GM21528 (cell line): ENCODE data around the gene TBL2.
A peak's percentile ranks its signal among the peaks of the same experiment; 100 is the strongest.
"Not testable (repeated sequence)": the region's sequence is repeated elsewhere in the genome, so short reads cannot be mapped to it uniquely, and the experiment has no call there.

Experiments used
- ATAC-seq: cut with Tn5 transposase; IDR thresholded peaks from one replicate; pipeline ENCODE4 v1.9.1; 2021; ENCODE audit warnings: mild to moderate bottlenecking, moderate library complexity; ENCODE audit not compliant: unreplicated experiment, low FRiP score

The TBL2 gene

DNA sequence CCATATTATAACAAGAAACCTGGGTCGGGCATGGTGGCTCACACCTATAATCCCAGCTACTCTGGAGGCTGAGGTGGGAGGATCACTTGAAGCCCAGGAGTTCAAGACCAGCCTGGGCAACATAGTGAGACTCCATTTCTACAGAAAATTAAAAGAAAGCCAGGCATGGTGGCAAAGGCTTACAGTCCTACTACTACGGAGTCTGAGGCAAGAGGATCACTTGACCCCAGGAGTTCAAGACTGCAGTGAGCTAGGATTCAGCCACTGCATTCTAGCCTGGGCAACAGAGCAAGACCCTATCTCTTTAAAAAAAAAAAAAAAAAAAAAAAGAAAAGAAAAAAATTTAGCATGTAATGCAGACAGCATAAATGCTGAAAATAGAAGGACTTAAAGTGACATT is 39.9 kb downstream of the TBL2 start:
- not testable (repeated sequence) for ATAC-seq

DNA sequence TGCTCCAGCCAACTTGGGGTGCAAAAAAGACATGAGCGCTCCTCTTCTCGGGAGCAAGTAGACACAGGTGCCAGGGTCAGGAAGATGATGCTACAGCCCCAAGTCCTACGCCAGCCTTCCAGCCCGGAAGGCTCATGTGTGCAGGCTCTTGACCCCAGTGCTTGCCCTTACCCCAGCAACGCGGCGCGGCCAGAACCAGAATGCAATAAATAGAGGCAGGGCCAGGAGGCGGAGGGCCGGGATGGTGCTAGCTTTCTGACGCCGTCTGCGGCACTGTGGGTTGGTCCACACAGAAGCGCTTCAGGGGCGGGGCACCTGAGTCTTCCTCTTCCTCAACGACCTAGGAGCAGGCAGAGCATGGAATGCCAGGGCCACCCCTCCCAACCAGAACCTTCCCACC is 41.3 kb downstream of the TBL2 start:
- ATAC-seq = no peak

DNA sequence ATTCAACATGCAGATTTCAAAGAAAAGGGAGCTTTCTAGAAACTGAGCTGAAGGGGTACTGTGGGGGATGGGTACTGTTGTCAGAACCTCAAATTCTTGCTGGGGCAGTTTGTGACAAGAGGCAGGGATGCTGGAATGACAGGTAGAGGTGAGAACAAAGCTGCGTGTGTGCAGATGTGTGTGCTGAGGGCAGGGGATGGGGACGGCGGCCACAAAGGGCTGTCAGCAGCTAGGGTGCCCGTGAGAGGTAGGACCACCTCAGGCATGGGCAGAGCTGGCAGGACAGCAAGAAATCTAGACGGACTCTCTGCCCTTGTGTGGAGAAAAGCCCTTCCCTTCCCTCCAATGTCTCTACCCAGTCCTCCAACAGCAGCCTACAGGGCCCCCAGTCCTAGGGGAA is 41.9 kb downstream of the TBL2 start:
- no peak for ATAC-seq

DNA sequence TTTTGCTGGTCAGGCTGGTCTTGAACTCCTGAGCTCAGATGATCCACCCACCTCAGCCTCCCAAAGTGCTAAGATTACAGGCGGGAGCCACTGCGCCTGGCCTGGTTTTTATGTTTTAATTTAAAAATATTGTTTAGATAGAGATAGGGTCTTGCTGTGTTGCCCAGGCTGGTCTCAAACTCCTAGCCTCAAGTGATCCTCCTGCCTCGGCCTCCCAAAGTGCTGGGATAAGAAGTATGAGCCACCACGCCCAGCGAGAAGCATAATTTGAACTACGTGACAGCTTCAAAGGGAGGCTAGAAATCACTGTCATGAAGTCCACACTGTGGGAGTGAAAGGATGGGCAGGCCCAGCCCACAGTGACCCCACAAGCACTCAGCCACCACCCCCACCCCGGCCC is 42.5 kb downstream of the TBL2 start:
- not testable (repeated sequence) for ATAC-seq

DNA sequence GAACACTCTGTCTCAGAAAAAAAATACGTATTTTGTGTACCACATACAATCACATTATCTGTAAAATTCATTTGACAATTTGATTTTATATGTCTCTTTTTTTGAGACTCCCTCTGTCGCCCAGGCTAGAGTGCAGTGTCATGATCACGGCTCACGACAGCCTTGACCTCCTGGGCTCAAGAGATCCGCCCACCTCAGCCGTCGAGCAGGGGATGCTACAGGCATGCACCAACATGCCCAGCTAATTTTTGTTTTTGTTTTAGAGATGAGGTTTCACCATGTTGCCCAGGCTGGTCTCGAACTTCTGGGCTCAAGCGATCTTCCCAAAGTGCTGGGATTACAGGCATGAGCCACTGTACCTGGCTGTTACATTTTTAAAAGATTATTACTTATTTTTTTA is 44.6 kb downstream of the TBL2 start:
- ATAC-seq = no peak

DNA sequence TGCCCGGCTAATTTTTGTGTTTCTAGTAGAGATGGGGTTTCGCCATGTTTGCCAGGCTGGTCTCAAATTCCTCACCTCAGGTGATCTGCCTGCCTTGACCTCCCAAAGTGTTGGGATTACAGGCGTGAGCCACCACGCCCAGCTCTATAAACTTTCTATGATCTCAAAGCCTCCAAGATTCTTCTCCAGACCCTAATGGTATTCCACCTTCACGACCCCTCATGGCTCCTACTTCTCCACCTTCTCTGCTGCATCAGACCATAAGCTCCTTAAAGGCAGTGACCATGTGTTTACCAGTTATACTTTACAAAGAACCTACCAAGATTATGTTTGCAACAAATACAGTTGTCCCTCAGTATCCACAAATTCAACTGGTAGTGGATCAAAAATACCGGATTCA is 46.2 kb downstream of the TBL2 start:
- ATAC-seq = no peak

DNA sequence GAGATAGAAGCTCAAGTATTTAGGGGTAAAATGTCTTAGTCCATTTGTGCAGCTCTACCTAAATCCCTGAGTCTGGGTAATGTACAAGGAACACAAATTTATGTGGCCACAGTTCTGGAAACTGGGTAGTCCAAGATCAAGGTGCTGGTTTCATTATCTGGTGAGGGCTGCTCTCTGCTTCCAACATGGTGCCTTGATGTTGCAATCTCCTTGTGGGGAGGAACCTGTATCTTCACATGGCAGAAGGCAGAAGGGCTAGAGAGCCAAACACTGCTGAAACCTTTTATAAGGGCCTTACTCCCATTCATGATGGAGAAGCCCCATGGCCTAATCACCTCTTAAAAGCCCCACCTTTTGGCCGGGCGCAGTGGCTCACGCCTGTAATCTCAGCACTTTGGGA is 47.6 kb downstream of the TBL2 start:
- ATAC-seq = no peak

DNA sequence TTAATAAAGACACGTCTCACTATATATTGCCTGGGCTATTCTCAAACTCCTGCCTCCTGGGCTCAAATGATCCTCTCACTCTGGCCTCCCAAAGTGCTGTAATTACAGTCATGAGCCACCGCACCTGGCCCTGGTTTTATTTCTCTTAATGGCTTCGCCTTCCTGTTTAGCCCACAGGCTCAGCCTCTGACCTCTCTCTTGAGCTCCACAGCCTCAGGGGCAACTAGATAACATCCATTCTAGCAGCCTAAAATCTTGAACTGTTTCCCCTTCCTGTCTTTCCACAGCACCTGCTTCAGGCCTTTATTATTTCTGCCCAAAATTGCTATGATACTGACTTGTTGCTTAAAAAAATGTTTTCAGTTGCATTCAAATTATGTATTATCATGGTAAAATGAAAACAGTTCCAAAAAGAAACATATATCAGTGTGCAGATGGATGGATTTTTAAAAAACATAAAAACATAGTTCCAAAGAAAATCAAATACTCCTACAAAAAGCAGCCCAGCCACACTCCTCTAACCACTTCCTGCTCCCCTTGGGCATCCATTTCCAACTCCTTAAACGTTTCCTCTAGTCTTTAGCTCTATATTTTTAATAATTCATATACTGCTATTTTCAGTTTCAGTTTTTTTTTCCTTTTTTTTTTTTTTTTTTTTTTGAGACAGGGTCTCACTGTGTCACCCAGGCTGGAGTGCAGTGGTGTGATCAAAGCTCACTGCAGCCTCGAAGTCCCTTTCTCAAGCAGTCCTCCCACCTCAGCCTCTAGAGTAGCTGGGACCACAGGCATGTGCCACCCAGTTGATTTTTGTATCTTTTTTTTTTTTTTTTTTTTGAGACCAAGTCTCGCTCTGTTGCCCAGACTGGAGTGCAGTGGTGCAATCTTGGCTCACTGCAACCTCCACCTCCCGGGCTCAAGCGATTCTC is 51.2 kb downstream of the TBL2 start:
- ATAC-seq = no peak

DNA sequence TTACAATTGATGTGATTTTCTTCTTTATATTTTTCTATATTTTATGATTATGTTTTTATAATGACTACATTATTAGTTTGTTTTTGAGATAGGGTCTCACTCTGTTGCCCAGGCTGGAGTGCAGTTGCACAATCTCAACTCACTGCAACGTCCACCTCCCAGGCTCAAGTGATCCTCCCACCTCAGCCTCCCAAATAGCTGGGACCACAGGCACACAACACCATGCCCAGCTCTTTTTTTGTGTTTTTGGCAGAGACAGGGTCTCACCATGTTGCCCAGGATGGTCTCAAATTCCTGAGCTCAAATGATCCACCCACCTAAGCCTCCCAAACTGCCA is 52.3 kb downstream of the TBL2 start:
- not testable (repeated sequence) for ATAC-seq

DNA sequence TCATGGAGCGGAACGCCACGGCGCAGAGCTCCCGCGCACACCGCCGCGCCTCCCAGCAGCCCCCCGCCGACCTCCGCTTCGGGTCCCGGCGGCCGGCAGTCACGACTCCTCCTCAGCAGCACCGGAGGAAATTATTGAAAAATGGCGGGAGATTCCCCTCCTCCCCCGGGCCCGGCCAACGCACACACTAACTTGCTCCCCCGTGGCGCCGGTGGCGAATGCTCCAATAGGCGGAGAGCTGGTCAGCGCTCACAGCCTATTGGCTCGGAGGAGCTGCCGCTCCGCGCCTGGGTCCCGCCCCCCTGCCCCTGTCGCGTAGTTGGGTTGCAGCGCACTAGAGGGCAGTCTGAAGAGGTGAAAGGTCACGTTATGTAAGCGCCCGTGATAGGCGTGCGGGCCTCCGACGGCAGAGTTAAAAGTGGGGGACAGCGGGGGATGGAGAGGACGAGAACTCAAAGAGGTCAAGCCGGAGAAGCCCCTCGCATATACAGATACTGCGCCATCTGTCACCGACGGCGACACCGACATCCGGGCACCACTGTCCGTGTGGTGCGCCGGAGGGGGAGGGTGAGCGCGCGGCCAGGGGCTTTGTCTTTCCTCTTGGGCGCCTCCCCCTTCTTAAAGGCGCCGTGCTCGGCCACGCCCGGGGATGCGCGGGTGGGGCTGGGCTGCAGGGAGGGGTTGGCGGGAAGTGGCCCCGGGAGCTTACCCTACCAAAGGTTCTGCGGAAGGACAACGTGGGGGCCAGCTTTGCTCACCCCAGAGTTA is 56.1 kb downstream of the TBL2 start, which contains the start of gene BAZ1B:
BAZ1B (minus strand) TSS at position 189 of the 768 bp plus-strand sequence. CDS start 360 bp downstream, outside the sequence.
- ATAC-seq = peak; percentile 90

DNA sequence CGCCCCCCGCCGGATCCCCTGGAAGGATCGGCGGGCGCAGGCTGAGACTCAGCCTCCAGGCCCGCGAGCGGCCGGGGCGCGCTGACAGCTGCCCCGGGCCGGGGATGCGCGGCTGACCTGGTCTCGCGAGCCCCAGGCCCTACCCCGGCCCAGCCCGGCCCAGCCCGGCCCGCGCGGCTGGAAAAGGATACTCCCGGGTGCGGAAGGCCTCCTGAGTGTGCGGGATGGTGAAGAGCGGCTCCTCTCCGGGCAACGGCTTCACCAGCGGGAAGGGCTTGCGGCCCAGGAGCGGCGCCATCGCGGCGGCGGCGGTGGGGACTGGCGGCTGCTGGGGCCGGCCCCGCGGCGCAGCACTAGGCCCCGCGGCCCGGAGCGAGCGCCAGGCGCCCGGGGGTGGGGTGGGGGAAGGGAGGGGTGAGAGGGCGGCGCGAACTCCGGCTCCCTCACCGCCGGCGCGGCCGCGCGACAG is 56.7 kb downstream of the TBL2 start:
- peak; percentile 49 for ATAC-seq

DNA sequence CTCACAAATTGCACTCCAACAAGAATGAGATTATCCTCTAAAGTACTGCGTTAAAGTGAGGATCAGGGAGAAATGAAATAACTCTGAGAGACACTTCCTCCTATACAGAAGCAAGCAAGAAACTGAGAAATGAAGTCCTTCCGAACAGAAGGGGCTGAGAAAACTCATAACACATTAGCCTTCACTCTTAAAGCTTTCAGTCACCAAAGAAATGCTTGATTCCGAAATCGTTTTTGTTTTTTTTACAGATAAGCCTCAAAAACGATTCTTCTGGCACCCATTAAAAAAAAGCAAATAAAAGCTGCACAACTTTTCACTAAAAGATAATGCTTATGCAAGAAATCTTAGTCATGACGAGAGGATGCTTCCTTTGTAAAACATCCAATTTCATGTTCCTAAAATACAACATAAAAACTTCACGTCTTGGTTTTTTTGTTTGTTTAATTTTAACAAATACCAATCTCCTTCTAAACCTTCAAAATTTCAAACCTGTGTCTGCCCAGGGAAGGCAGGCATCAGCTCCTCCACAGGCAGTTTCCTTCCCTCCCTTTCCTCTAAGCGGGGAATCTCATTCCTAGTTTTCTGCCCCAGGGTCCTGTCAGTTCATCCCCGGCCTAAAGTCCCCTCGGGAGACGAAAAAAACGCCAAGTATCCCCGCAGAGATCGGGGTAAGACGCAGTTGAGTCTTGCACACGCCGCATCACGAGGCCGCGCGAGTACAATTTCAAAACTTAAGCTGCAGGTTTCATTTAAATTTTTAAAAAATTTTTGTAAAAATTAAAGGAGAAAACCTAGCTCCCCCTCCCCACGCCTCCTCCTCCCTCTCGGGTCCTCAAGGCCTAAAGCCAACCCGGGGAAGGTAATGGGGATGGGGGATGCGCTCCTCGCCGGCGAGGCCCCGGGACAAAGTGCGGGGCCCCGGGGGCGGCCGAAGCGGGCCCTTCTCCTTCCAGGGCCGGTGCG is 57.4 kb downstream of the TBL2 start:
- no peak for ATAC-seq

DNA sequence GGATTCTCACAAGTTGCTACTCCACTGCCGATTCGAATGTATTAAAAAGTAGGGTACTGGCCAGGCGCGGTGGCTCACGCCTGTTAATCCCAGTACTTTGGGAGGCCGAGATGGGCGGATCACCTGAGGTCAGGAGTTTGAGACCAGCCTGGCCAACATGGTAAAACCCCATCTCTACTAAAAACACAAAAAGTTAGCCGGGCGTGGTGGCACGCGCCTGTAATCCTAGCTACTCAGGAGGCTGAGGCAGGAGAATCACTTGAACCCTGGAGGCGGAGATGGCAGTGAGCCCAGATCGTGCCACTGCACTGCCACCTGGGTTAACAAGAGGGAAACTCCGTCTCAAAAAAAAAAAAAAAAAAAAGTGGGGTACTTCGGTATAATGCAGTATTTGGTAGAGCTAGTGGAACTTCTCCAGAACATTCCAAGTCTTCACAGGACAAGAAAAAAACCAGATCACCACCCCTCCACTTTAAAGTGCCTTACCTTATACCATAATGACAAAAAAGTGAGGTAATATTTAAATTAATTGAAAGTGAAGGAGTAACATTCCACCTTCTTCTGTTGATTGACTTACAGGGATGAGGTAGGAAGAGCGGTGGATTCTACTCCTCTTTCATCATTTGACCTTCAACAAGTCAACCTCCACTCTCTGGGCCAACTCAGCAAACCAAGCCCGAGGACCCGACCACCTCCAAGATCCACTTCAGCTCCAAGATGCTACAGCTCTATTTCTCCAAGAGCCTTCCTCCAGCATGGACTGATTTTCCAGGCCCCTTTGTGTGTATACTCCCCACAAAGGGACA is 58.3 kb downstream of the TBL2 start:
- ATAC-seq = no peak

DNA sequence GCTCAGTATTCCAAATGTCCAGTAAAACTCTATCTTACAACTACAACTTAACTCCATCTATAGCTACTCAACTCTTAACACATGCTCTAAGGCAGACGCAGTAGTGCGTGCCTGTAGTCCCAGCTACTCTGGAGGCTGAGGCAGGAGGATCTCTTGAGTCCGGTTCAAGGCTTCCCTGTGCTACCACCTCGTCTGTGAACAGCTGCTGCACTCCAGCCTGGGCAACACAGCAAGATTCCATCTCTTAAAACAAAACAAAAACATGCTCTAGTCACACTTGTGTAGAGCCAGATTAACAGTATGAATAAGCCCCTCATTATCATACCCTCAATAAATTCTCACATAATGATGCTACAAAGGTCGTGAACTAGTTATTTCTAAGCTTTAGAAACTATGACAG is 59.9 kb downstream of the TBL2 start:
- no peak for ATAC-seq
